22Rv1 (cell line): ENCODE results near the gene MAML3.

ENCODE experiments used
- H3K27ac ChIP-seq: fragments of 450-650 bp; 2 replicates; pipeline ENCODE4 v1.5.1; 2017
- ZFX ChIP-seq: fragments of 450-650 bp; IDR thresholded peaks from 2 replicates; pipeline ENCODE4 v1.6.1; 2017; ENCODE audit warnings: antibody characterized with exemption, borderline replicate concordance
- TF ChIP-seq, protein P1 (sequence below): fragments of 450-650 bp; IDR thresholded peaks from 2 replicates; pipeline ENCODE4 v1.5.1; 2017; ENCODE audit warnings: mild to moderate bottlenecking

Gene MAML3

DNA sequence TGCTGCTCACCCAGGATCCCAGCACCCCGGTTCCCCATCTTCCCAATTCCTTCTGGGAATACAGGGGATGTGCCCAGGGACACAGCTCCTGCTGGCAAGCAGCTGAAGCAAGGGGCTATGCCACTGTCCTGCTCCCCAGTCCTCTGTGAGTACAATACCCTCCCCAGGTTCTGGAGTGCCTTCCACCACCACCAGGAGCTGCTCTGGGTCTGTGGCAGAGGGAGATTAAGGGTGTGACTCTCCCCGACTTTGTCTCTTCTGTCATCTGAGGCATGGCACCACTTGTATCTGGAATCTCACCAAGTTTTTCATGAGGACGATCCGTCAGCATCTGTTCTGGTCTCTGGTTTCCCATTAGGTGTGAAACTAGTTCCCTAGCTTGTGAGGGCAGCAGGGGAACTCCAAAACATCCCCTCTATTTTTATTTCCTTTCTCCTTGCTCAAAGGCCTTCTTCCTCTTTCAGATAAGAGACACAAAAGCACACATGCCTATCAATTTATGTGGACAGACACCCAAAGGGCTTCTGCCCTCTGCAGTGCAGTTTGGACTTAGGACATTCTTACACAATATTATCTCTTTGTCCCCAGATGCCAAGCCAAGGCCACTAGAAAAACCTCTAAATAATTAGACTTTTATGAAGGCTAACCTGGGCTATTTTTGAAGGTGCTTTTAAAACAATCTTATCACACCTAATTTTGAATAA lies 461.5 kb downstream of the MAML3 start:
- no peak overlapping the region for H3K27ac ChIP-seq
- TF ChIP-seq ZFX, result no peak
- TF ChIP-seq, protein P1, sequence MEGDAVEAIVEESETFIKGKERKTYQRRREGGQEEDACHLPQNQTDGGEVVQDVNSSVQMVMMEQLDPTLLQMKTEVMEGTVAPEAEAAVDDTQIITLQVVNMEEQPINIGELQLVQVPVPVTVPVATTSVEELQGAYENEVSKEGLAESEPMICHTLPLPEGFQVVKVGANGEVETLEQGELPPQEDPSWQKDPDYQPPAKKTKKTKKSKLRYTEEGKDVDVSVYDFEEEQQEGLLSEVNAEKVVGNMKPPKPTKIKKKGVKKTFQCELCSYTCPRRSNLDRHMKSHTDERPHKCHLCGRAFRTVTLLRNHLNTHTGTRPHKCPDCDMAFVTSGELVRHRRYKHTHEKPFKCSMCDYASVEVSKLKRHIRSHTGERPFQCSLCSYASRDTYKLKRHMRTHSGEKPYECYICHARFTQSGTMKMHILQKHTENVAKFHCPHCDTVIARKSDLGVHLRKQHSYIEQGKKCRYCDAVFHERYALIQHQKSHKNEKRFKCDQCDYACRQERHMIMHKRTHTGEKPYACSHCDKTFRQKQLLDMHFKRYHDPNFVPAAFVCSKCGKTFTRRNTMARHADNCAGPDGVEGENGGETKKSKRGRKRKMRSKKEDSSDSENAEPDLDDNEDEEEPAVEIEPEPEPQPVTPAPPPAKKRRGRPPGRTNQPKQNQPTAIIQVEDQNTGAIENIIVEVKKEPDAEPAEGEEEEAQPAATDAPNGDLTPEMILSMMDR, result no peak

DNA sequence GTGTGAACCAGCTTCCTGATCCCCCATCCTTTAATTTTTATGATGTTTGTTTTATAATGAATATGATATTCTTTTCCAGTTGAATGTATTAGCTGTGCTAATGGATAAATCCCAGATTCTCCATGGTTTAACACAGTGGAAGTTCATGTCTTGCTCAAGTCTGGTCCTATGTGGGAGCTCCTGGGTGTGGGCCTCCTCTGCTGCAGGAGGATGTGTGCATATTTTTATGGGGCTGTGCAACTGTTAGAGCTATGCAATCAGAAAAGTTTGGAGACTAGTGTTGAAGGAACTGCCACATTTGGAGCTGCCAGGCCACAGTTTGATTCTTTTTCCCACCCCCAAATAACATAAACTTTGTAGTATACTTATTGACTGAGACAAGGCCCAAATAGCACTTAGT lies 463.6 kb downstream of the MAML3 start:
- no peak overlapping the region for H3K27ac ChIP-seq

DNA sequence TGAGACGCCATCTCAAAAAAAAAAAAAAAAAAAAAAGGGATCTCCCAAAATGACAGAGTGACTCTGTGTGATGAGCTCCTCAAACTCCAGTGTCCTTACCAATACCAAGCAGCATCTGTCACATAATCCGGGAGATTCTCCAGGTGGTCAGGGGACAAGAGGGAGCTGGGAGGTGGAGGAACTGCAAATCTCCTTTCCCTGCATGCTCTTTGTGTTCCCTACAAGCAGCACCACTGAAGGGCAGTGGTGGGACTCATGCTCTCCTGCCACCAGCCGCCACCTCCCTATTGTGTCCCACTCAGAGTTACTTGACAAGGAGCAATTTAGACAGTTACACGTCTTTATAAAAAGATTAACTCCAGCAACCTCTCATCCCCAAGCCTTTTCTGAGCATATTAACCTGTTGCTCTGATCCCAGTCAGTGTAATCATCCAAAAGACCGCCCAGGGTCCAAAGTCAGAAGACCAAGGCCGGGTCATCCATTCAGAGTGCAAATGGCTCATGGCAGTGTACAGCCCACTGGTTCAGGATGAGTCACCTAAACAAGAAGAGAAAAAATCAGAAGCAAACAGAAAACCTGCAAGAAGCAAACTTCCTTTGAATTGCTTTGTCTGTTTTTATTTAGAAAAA lies 464.8 kb downstream of the MAML3 start:
- no peak overlapping the region for H3K27ac ChIP-seq
- TF ChIP-seq, protein P1, result no peak
- no peak for TF ChIP-seq ZFX

More for the DNA sequence above, 463.6 kb downstream of the MAML3 start:
- TF ChIP-seq ZFX, result no peak
- TF ChIP-seq, protein P1, result no peak

DNA sequence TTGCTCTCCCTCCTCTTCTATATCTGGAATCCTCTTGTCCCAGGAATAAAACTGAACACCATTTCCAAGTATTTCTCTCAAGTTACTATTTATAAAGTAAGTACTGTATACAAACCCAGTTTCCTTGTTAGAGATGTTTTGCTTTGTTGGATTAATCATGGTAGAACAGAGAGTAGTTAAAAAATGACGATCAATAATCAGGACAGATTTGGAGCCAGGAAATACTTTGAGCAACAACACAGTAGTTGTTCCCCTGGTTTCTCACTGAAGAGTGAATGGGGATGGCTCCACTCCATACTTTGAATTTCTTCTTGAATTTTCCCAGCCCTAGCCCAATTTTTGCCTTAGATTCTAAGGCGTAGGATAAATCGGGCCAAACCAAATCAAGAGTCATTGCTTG lies 467.0 kb downstream of the MAML3 start:
- no peak for TF ChIP-seq ZFX
- TF ChIP-seq, protein P1, result no peak
- H3K27ac ChIP-seq, result no peak overlapping the region

DNA sequence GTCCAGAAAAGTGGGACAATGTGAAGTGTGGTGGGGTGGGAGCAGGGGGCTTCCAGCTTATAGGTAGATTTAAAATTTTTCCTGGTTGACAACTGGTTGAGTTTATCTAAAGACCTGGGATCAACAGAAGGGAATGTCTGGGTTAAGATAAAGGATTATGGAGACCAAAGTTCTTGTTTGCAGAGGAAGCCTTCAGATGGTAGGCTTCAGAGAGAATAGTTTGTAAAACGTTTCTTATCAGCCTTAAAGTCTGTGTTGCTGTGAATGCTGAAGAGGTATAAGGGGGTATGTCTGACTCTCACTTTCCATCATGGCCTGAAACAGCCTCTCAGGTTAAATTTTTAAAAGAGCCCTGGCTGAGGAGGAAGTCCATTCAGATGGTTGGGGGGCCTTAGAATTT lies 467.9 kb downstream of the MAML3 start:
- TF ChIP-seq ZFX, result no peak
- TF ChIP-seq, protein P1, result no peak
- no peak overlapping the region for H3K27ac ChIP-seq

DNA sequence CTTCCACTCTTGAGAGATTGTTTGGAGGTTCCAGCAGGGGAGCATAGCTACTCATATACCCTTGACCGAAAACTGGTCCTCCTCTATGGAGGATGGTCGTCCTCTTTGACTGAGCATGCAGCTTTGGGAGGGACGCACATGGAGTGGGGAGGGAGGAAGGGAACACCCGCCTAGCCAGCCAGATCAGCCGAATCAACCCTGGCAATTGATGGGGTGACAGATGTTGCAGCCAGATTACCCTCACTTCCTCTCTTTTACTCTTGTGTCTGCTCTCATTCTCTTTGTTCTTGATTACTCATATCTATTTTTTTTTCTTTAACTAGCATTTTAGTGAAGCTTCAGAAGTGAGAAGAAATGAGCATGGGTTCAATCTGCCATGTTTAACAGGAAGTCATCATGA lies 468.8 kb downstream of the MAML3 start:
- no peak for TF ChIP-seq ZFX
- TF ChIP-seq, protein P1, result no peak
- no peak overlapping the region for H3K27ac ChIP-seq

DNA sequence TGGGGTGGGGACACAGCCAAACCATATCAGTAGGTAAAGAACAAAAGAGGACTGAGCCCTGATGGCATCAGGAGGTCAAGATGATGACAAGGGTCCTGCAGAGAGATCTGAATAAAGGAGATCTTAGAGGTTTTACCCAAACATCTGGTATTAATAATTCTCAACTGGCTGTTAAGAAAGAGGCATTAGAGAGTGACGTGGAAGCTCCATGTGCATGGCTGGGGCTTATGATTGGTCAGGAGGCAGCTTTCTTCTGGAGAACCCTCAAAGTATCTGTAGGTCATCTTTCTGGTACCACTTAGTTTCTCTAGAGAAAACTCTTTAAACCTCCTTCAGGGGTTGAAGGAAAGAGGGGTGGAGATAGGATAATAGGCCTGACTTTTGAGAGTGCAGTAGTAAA lies 469.6 kb downstream of the MAML3 start:
- TF ChIP-seq, protein P1, result no peak
- TF ChIP-seq ZFX, result no peak
- H3K27ac ChIP-seq, result no peak overlapping the region
